Fibroblast of villous mesenchyme (primary cell): Measurements from ENCODE around the gene ADGRA1. TPM values are rescaled to one million over a fixed set of nuclear protein-coding genes. Genes with fewer than 3 reads are reported as not detected.

ENCODE experiments used
- DNase-seq: peaks from one replicate; pipeline ENCODE4 v3.0.0-alpha.2; 2010; ENCODE audit warnings: low read depth
- H3K4me3 ChIP-seq: 2 replicates; pipeline ENCODE4 v1.5.1; 2011; ENCODE audit warnings: low read depth, mild to moderate bottlenecking, low read length
- CTCF ChIP-seq: IDR thresholded peaks from 2 replicates; pipeline ENCODE4 v1.5.1; 2012; ENCODE audit warnings: low read depth, mild to moderate bottlenecking, low read length; ENCODE audit not compliant: insufficient read depth
- total RNA-seq: library from RNA; depleted of rRNA; stranded (reverse); fragments of >200 nt; gene quantifications from 2 replicates; pipeline ENCODE4 v1.2.3, GENCODE V29; 2012

ADGRA1 gene
- total RNA-seq, 1 donor, result not detected

GRCh38 chr10:133166504-133166827 lies 78.7 kb downstream of the ADGRA1 start:
- TF ChIP-seq CTCF, result no peak
- DNase-seq, result no peak

GRCh38 chr10:133166828-133167692 lies 79.3 kb downstream of the ADGRA1 start:
- TF ChIP-seq CTCF, result no peak
- no peak overlapping the region for H3K4me3 ChIP-seq
- DNase-seq, result no peak

More at GRCh38 chr10:133166504-133166827, 78.7 kb downstream of the ADGRA1 start:
- H3K4me3 ChIP-seq, result no peak overlapping the region

- TF ChIP-seq CTCF, result no peak
- no peak overlapping the region for H3K4me3 ChIP-seq
- no peak for DNase-seq
Observed at GRCh38 chr10:133167693-133168616, 80.2 kb downstream of the ADGRA1 start.

GRCh38 chr10:133168617-133169031 lies 80.9 kb downstream of the ADGRA1 start:
- H3K4me3 ChIP-seq, result no peak overlapping the region
- TF ChIP-seq CTCF, result no peak
- no peak for DNase-seq

- no peak overlapping the region for H3K4me3 ChIP-seq
- no peak for TF ChIP-seq CTCF
- DNase-seq, result no peak
Observed at GRCh38 chr10:133169173-133169947, 81.6 kb downstream of the ADGRA1 start.

- no peak for DNase-seq
- TF ChIP-seq CTCF, result no peak
- no peak overlapping the region for H3K4me3 ChIP-seq
Observed at GRCh38 chr10:133170092-133170491, 82.4 kb downstream of the ADGRA1 start.
